ENCODE results near the gene PEX26. TPM values are rescaled to one million over a fixed set of nuclear protein-coding genes. Genes with fewer than 3 reads are reported as not detected.
"Not testable (repeated sequence)": the region's sequence is repeated elsewhere in the genome, so short reads cannot be mapped to it uniquely, and the experiment has no call there.

PEX26 gene
- total RNA-seq, 2 donors from 2014 or later, result 36.8 to 63.7 TPM

GRCh38 chr22:18051113-18051512 lies 26.7 kb upstream of the PEX26 start:
- not testable (repeated sequence) for H3K9me3 Mint-ChIP-seq

GRCh38 chr22:18053216-18053946 lies 24.4 kb upstream of the PEX26 start:
- not testable (repeated sequence) for ATAC-seq; H3K27ac Mint-ChIP-seq; H3K36me3 Mint-ChIP-seq; DNase-seq (ENCODE audit: low spot score in 2 of 2); H3K9me3 Mint-ChIP-seq

More at GRCh38 chr22:18051113-18051512, 26.7 kb upstream of the PEX26 start:
- H3K36me3 Mint-ChIP-seq; H3K27ac Mint-ChIP-seq; ATAC-seq; DNase-seq (ENCODE audit: low spot score in 2 of 2): not testable (repeated sequence)

- Mint-ChIP-seq H3K9me3 (no peaks in the 10 kb centered on the region), H3K36me3 (no peaks in the 10 kb centered on the region), H3K27ac (no peak overlapping the region)
- ATAC-seq (no peak), DNase-seq (ENCODE audit: low spot score in 2 of 2) (no peak)
Observed at GRCh38 chr22:18055619-18056160, 22.1 kb upstream of the PEX26 start.

- H3K9me3 Mint-ChIP-seq, result no peaks in the 10 kb centered on the region
- no peak overlapping the region for H3K27ac Mint-ChIP-seq
- ATAC-seq, result no peak
- no peak for DNase-seq (ENCODE audit: low spot score in 2 of 2)
- H3K36me3 Mint-ChIP-seq, result no peaks in the 10 kb centered on the region
Observed at GRCh38 chr22:18056161-18056666, 21.6 kb upstream of the PEX26 start.

- ATAC-seq (no peak), DNase-seq (ENCODE audit: low spot score in 2 of 2) (no peak)
- Mint-ChIP-seq H3K27ac (no peak overlapping the region), H3K9me3 (no peaks in the 10 kb centered on the region), H3K36me3 (no peaks in the 10 kb centered on the region)
Observed at GRCh38 chr22:18056807-18057474, 20.8 kb upstream of the PEX26 start.

GRCh38 chr22:18057568-18058209 lies 20.1 kb upstream of the PEX26 start:
- no peaks in the 10 kb centered on the region for H3K9me3 Mint-ChIP-seq
- H3K27ac Mint-ChIP-seq, result no peak overlapping the region
- no peak for DNase-seq (ENCODE audit: low spot score in 2 of 2)
- no peak for ATAC-seq
- no peaks in the 10 kb centered on the region for H3K36me3 Mint-ChIP-seq

- ATAC-seq (no peak), DNase-seq (ENCODE audit: low spot score in 2 of 2) (no peak)
- Mint-ChIP-seq H3K9me3 (no peaks in the 10 kb centered on the region), H3K36me3 (no peaks in the 10 kb centered on the region), H3K27ac (no peak overlapping the region)
Observed at GRCh38 chr22:18058371-18059093, 19.3 kb upstream of the PEX26 start.

GRCh38 chr22:18059094-18059417 lies 18.7 kb upstream of the PEX26 start:
- Mint-ChIP-seq H3K9me3 (no peaks in the 10 kb centered on the region), H3K27ac (no peak overlapping the region), H3K36me3 (no peaks in the 10 kb centered on the region)
- ATAC-seq, result no peak
- no peak for DNase-seq (ENCODE audit: low spot score in 2 of 2)

- DNase-seq (ENCODE audit: low spot score in 2 of 2) (no peak), ATAC-seq (no peak)
- Mint-ChIP-seq H3K36me3 (no peaks in the 10 kb centered on the region), H3K27ac (no peak overlapping the region), H3K9me3 (no peaks in the 10 kb centered on the region)
Observed at GRCh38 chr22:18059473-18059872, 18.3 kb upstream of the PEX26 start.

GRCh38 chr22:18059991-18060390 lies 17.8 kb upstream of the PEX26 start:
- no peaks in the 10 kb centered on the region for H3K36me3 Mint-ChIP-seq
- no peaks in the 10 kb centered on the region for H3K9me3 Mint-ChIP-seq
- H3K27ac Mint-ChIP-seq, result peak overlapping the region in 1 of 2 donors; percentile 6
- ATAC-seq (no peak), DNase-seq (ENCODE audit: low spot score in 2 of 2) (no peak)

- H3K27ac Mint-ChIP-seq, result no peak overlapping the region
- DNase-seq (ENCODE audit: low spot score in 2 of 2) (no peak), ATAC-seq (no peak)
- H3K9me3 Mint-ChIP-seq, result no peaks in the 10 kb centered on the region
- H3K36me3 Mint-ChIP-seq, result no peaks in the 10 kb centered on the region
Observed at GRCh38 chr22:18060646-18061620, 16.9 kb upstream of the PEX26 start.

- no peak for ATAC-seq
- H3K9me3 Mint-ChIP-seq, result no peaks in the 10 kb centered on the region
Observed at GRCh38 chr22:18062421-18062820, 15.4 kb upstream of the PEX26 start.

GRCh38 chr22:18063306-18063705 lies 14.5 kb upstream of the PEX26 start:
- ATAC-seq, result no peak
- H3K36me3 Mint-ChIP-seq, result no peaks in the 10 kb centered on the region
- no peak for DNase-seq (ENCODE audit: low spot score in 2 of 2)
- no peaks in the 10 kb centered on the region for H3K9me3 Mint-ChIP-seq
- H3K27ac Mint-ChIP-seq, result no peak overlapping the region

More at GRCh38 chr22:18062421-18062820, 15.4 kb upstream of the PEX26 start:
- DNase-seq (ENCODE audit: low spot score in 2 of 2), result no peak
- Mint-ChIP-seq H3K36me3 (no peaks in the 10 kb centered on the region), H3K27ac (no peak overlapping the region)

GRCh38 chr22:18063715-18064114 lies 14.1 kb upstream of the PEX26 start:
- H3K9me3 Mint-ChIP-seq; DNase-seq (ENCODE audit: low spot score in 2 of 2); H3K36me3 Mint-ChIP-seq; H3K27ac Mint-ChIP-seq; ATAC-seq: not testable (repeated sequence)

- H3K9me3 Mint-ChIP-seq, result no peaks in the 10 kb centered on the region
- no peak overlapping the region for H3K27ac Mint-ChIP-seq
- DNase-seq (ENCODE audit: low spot score in 2 of 2), result no peak
- no peaks in the 10 kb centered on the region for H3K36me3 Mint-ChIP-seq
- no peak for ATAC-seq
Observed at GRCh38 chr22:18064636-18065035, 13.2 kb upstream of the PEX26 start.

GRCh38 chr22:18065256-18065655 lies 12.5 kb upstream of the PEX26 start:
- H3K36me3 Mint-ChIP-seq, result no peaks in the 10 kb centered on the region
- DNase-seq (ENCODE audit: low spot score in 2 of 2) (no peak), ATAC-seq (no peak)
- no peaks in the 10 kb centered on the region for H3K9me3 Mint-ChIP-seq
- H3K27ac Mint-ChIP-seq, result no peak overlapping the region
